HFF-Myc (cell line): ENCODE measurements around the gene TMEM47.
A peak's percentile ranks its signal among the peaks of the same experiment; 100 is the strongest.

Experiments
- DNase-seq: peaks from one replicate; pipeline ENCODE4 v3.0.0-alpha.2; 2011; ENCODE audit warnings: low read depth; ENCODE audit errors: extremely low read depth
- H3K4me3 ChIP-seq: replicated peaks from 2 replicates; pipeline ENCODE4 v1.5.1; 2011; ENCODE audit warnings: low read depth, mild to moderate bottlenecking, control low read depth, low read length
- TF ChIP-seq, protein P1 (sequence below): IDR thresholded peaks from 2 replicates; pipeline ENCODE4 v1.5.1; 2012; ENCODE audit warnings: mild to moderate bottlenecking, low read depth, low read length, control low read depth; ENCODE audit errors: missing control alignments

The TMEM47 gene

GRCh38 chrX:34655501-34656455, 1.3 kb downstream of the TMEM47 start:
- peak overlapping the region; percentile 54 for H3K4me3 ChIP-seq
- DNase-seq: no peak

DNA sequence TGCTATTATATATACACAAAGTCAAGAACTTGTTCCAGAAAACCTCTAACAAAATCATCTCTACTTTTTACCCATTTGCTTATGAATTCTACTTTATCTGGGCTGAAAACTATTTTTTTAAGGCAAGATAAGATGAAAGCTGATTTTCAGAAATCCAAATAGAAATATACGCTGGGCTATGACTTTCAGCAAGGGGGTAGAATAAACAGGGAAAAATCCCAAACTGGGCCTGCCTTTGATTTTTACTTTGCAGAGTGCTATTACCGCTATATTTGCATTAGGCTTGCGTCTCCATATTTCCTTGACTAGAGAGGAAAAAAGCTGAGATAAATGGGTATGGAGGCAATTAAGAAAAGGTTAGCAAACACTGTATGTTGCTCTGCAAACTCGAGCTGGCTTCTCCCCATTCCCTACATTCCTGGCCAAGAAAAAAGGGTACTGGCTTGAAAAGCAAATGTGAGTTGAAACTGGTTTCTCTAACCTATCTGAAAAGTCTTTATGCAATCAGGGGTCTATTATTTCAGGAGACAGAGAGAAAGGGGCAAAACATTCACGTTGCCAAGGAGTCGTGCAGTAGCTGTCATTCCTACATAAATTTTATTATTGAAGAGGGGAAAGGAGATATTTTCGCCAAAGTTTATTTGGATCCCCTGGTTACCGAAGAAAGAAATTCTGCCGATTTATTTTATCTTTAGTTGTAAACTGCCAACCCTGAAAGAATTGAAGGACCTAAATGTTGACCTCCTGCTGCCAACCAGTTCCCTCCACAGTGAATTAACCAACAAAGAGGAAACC, 2.2 kb downstream of the TMEM47 start:
- TF ChIP-seq, protein P1, sequence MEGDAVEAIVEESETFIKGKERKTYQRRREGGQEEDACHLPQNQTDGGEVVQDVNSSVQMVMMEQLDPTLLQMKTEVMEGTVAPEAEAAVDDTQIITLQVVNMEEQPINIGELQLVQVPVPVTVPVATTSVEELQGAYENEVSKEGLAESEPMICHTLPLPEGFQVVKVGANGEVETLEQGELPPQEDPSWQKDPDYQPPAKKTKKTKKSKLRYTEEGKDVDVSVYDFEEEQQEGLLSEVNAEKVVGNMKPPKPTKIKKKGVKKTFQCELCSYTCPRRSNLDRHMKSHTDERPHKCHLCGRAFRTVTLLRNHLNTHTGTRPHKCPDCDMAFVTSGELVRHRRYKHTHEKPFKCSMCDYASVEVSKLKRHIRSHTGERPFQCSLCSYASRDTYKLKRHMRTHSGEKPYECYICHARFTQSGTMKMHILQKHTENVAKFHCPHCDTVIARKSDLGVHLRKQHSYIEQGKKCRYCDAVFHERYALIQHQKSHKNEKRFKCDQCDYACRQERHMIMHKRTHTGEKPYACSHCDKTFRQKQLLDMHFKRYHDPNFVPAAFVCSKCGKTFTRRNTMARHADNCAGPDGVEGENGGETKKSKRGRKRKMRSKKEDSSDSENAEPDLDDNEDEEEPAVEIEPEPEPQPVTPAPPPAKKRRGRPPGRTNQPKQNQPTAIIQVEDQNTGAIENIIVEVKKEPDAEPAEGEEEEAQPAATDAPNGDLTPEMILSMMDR: no peak
- no peak for DNase-seq
- H3K4me3 ChIP-seq: peak overlapping the region; percentile 54

More at GRCh38 chrX:34655501-34656455, 1.3 kb downstream of the TMEM47 start:
- TF ChIP-seq, protein P1: no peak

DNA sequence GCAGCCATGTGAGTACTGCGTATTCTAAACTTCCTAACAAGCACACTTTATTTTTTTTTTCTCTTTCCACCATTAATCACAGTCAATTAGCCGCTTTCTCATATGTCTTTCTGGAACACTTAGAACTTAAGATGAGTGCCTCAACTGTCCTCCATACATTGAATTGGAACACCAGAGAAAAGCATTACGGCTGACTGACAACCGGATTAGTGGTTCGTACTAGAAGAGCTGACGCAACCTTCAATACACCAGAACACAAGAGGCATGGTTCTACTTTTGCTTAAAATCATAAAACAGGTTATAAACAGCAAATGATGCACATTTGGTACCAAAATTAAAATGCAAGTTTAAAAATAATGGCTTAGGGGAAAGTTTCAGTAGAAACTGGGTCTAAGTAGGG, 3.3 kb downstream of the TMEM47 start:
- DNase-seq: no peak
- H3K4me3 ChIP-seq: no peak overlapping the region; the same call in 1 of the 2 replicates

GRCh38 chrX:34642849-34643248, 14.2 kb downstream of the TMEM47 start:
- no peak overlapping the region for H3K4me3 ChIP-seq
- DNase-seq: no peak
- TF ChIP-seq, protein P1: no peak

More for the DNA sequence above, 3.3 kb downstream of the TMEM47 start:
- TF ChIP-seq, protein P1: no peak

DNA sequence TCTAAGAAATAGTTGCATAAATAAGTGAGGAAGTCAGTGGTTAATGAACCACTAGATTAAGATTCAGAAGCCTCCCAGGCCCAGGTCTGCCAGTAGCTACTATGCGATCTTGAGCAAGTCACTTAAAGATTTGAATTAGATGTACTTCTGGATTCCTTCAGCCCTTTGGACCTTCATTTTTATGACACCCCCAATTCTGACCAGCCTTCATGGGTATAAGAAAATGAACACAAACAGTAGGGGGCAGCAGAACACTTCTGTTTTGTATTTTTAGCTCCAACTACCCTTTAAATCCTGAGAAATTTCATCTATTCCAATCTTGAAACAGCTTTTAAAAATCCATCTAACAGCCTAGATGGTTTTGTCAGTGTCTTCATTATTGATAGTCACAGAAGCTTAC, 19.0 kb downstream of the TMEM47 start:
- H3K4me3 ChIP-seq: no peak overlapping the region
- DNase-seq: no peak
- TF ChIP-seq, protein P1: peak; percentile 37

GRCh38 chrX:34634349-34634748, 22.7 kb downstream of the TMEM47 start:
- no peak for DNase-seq
- no peak overlapping the region for H3K4me3 ChIP-seq
- TF ChIP-seq, protein P1: no peak
